Measurements from ENCODE around the gene DLGAP4.

- TF ChIP-seq POLR2AphosphoS5 (IDR thresholded peaks at IDR 0.05; ENCODE audit: low read depth, low read length) (no peak), CEBPB (IDR thresholded peaks at IDR 0.05; ENCODE audit: low read depth, low read length) (no peak), TEAD4 (IDR thresholded peaks at IDR 0.05; ENCODE audit: low read depth, low read length) (no peak)
These were observed 192.4 kb downstream of the DLGAP4 start for GRCh38 chr20:36498386-36499179.

Data from H1 (cell line).